Astrocyte (in vitro differentiated cells and primary cell): ENCODE results near the gene SHISA9. TPM values are rescaled to one million over a fixed set of nuclear protein-coding genes. Genes with fewer than 3 reads are reported as not detected.

Source experiments
- DNase-seq: peaks from one replicate; pipeline ENCODE4 v3.0.0-alpha.2; 2010; ENCODE audit warnings: low read depth
- FAIRE-seq: peaks from 2 replicates; lab custom pipeline; 2011; peaks lifted over from hg19 to GRCh38; lab: Jason Lieb, UNC
- H2AFZ ChIP-seq: 2 replicates; pipeline ENCODE4 v1.6.0; 2012; ENCODE audit warnings: low read depth, low read length, inconsistent platforms
- H3K27ac ChIP-seq: 2 replicates; pipeline ENCODE4 v1.5.1; 2011; ENCODE audit warnings: low read depth, low read length, inconsistent platforms
- H3K27me3 ChIP-seq: 2 replicates; pipeline ENCODE4 v1.6.0; 2011; ENCODE audit warnings: low read length, inconsistent platforms; ENCODE audit not compliant: insufficient read depth
- H3K36me3 ChIP-seq: 2 replicates; pipeline ENCODE4 v1.5.1; 2011; ENCODE audit warnings: low read length, inconsistent platforms; ENCODE audit not compliant: insufficient read depth
- H3K4me1 ChIP-seq: 2 replicates; pipeline ENCODE4 v1.5.1; 2011; ENCODE audit warnings: low read length, inconsistent platforms; ENCODE audit not compliant: insufficient read depth
- H3K4me2 ChIP-seq: 2 replicates; pipeline ENCODE4 v1.6.0; 2012; ENCODE audit warnings: low read length, inconsistent platforms
- H3K4me3 ChIP-seq: 2 replicates; pipeline ENCODE4 v1.5.1; 2011; ENCODE audit warnings: low read depth, mild to moderate bottlenecking, low read length, inconsistent platforms; ENCODE audit not compliant: insufficient read depth
- H3K79me2 ChIP-seq: 2 replicates; pipeline ENCODE4 v1.6.0; 2012; ENCODE audit warnings: mild to moderate bottlenecking, low read length, inconsistent platforms; ENCODE audit not compliant: insufficient read depth
- H3K9ac ChIP-seq: 2 replicates; pipeline ENCODE4 v1.6.0; 2012; ENCODE audit warnings: mild to moderate bottlenecking, low read length, inconsistent platforms
- H3K9me3 ChIP-seq: 2 replicates; pipeline ENCODE4 v1.5.1; 2012; ENCODE audit warnings: low read depth, mild to moderate bottlenecking, low read length, inconsistent platforms; ENCODE audit not compliant: insufficient read depth
- H4K20me1 ChIP-seq: 2 replicates; pipeline ENCODE4 v1.6.0; 2012; ENCODE audit warnings: low read length, inconsistent platforms; ENCODE audit not compliant: insufficient read depth
- H3K27ac Mint-ChIP-seq: one replicate; pipeline ENCODE4 v1.8.0; 2021; ENCODE audit warnings: mild to moderate bottlenecking, mixed read lengths; ENCODE audit not compliant: unreplicated experiment
- H3K27me3 Mint-ChIP-seq: one replicate; pipeline ENCODE4 v1.8.0; 2021; ENCODE audit warnings: low read depth, mixed read lengths; ENCODE audit not compliant: unreplicated experiment
- H3K36me3 Mint-ChIP-seq: one replicate; pipeline ENCODE4 v1.8.0; 2021; ENCODE audit warnings: low read depth, mixed read lengths; ENCODE audit not compliant: unreplicated experiment
- H3K4me1 Mint-ChIP-seq: one replicate; pipeline ENCODE4 v1.8.0; 2021; ENCODE audit warnings: low read depth, mixed read lengths; ENCODE audit not compliant: unreplicated experiment
- H3K4me3 Mint-ChIP-seq: one replicate; pipeline ENCODE4 v1.8.0; 2021; ENCODE audit warnings: mild to moderate bottlenecking, moderate library complexity, mixed read lengths; ENCODE audit not compliant: unreplicated experiment
- H3K9me3 Mint-ChIP-seq: one replicate; pipeline ENCODE4 v1.8.0; 2021; ENCODE audit warnings: mild to moderate bottlenecking, mixed read lengths; ENCODE audit not compliant: unreplicated experiment
- CTCF ChIP-seq: IDR thresholded peaks from 2 replicates; pipeline ENCODE4 v1.5.1; 2011; ENCODE audit warnings: low read depth, mild to moderate bottlenecking, inconsistent platforms, low read length, moderate library complexity; ENCODE audit not compliant: insufficient read depth
- EZH2 ChIP-seq: IDR thresholded peaks from 2 replicates; pipeline ENCODE4 v1.6.1; 2012; ENCODE audit warnings: mild to moderate bottlenecking, low read length, inconsistent platforms; ENCODE audit not compliant: insufficient read depth
- total RNA-seq: library from RNA; stranded (reverse); gene quantifications from 2 replicates; pipeline ENCODE4 v1.2.1, GENCODE V29; 2021

Gene SHISA9
- total RNA-seq, 1 donor from 2014 or later: 73.0 TPM

- Histone ChIP-seq H3K27ac (no peak overlapping the region), H3K4me1 (no peaks in the 10 kb centered on the region), H3K79me2 (no peaks in the 10 kb centered on the region), H4K20me1 (no peaks in the 10 kb centered on the region), H3K9me3 (no peaks in the 10 kb centered on the region), H3K4me2 (no peak overlapping the region), H3K27me3 (no peaks in the 10 kb centered on the region), H2AFZ (no peak overlapping the region), H3K9ac (no peak overlapping the region), H3K4me3 (no peak overlapping the region), H3K36me3 (no peaks in the 10 kb centered on the region)
- H3K4me1 Mint-ChIP-seq: peaks cover 7% of the 10 kb centered on the region
- DNase-seq: no peak
- no peak for FAIRE-seq
- peaks cover 4% of the 10 kb centered on the region for H3K9me3 Mint-ChIP-seq
- H3K27me3 Mint-ChIP-seq: no peaks in the 10 kb centered on the region
- H3K27ac Mint-ChIP-seq: peak overlapping the region; percentile 22
- no peak overlapping the region for H3K4me3 Mint-ChIP-seq
- no peak for TF ChIP-seq CTCF
- no peak for TF ChIP-seq EZH2
- H3K36me3 Mint-ChIP-seq: peaks cover 4% of the 10 kb centered on the region
Observed at GRCh38 chr16:12964461-12964860, 63.1 kb downstream of the SHISA9 start.

GRCh38 chr16:12965274-12965804 is 63.9 kb downstream of the SHISA9 start:
- H4K20me1 ChIP-seq: no peaks in the 10 kb centered on the region
- no peaks in the 10 kb centered on the region for H3K27me3 Mint-ChIP-seq
- no peak overlapping the region for H2AFZ ChIP-seq
- peak overlapping the region; percentile 17 for H3K27ac Mint-ChIP-seq
- no peak for TF ChIP-seq CTCF
- TF ChIP-seq EZH2: no peak
- no peak overlapping the region for H3K4me3 ChIP-seq
- H3K9me3 ChIP-seq: no peaks in the 10 kb centered on the region
- H3K36me3 ChIP-seq: no peaks in the 10 kb centered on the region
- no peak for DNase-seq
- no peak overlapping the region for H3K4me2 ChIP-seq
- no peaks in the 10 kb centered on the region for H3K4me1 ChIP-seq
- H3K9me3 Mint-ChIP-seq: peaks cover 4% of the 10 kb centered on the region
- H3K79me2 ChIP-seq: no peaks in the 10 kb centered on the region
- no peaks in the 10 kb centered on the region for H3K27me3 ChIP-seq
- no peak overlapping the region for H3K9ac ChIP-seq
- H3K27ac ChIP-seq: no peak overlapping the region
- peaks cover 4% of the 10 kb centered on the region for H3K36me3 Mint-ChIP-seq
- H3K4me3 Mint-ChIP-seq: no peak overlapping the region
- no peak for FAIRE-seq
- peaks cover 9% of the 10 kb centered on the region for H3K4me1 Mint-ChIP-seq

GRCh38 chr16:12971241-12971640 is 69.8 kb downstream of the SHISA9 start:
- TF ChIP-seq EZH2 (no peak), CTCF (no peak)
- Histone ChIP-seq H3K9ac (no peak overlapping the region), H4K20me1 (no peaks in the 10 kb centered on the region), H3K79me2 (no peaks in the 10 kb centered on the region), H3K4me3 (no peak overlapping the region), H3K4me1 (peaks cover 3% of the 10 kb centered on the region), H2AFZ (no peak overlapping the region), H3K27ac (no peak overlapping the region), H3K9me3 (no peaks in the 10 kb centered on the region), H3K4me2 (peak overlapping the region; percentile 15), H3K27me3 (no peaks in the 10 kb centered on the region), H3K36me3 (no peaks in the 10 kb centered on the region)
- DNase-seq (peak; percentile 3), FAIRE-seq (no peak)
- no peaks in the 10 kb centered on the region for H3K27me3 Mint-ChIP-seq
- no peaks in the 10 kb centered on the region for H3K36me3 Mint-ChIP-seq
- no peaks in the 10 kb centered on the region for H3K9me3 Mint-ChIP-seq
- no peak overlapping the region for H3K4me3 Mint-ChIP-seq
- peak overlapping the region; percentile 82 for H3K27ac Mint-ChIP-seq
- H3K4me1 Mint-ChIP-seq: peaks cover 26% of the 10 kb centered on the region
